A673 (cell line): ENCODE results near the gene GET4.
"Not testable (repeated sequence)": the region's sequence is repeated elsewhere in the genome, so short reads cannot be mapped to it uniquely, and the experiment has no call there.

Experiments
- CTCF ChIP-seq: fragments of 300-800, 200-600 bp; sonication (generic); conservative IDR thresholded peaks from 2 replicates; pipeline ENCODE4 v1.5.1; 2017; ENCODE audit warnings: low read depth, mild to moderate bottlenecking, antibody characterized with exemption, low read length, moderate library complexity, mixed read lengths
- EZH2 ChIP-seq: fragments of 200-600 bp; sonication (generic); IDR thresholded peaks from 2 replicates; pipeline ENCODE4 v1.6.1; 2017; ENCODE audit warnings: borderline replicate concordance, low read depth, mild to moderate bottlenecking, mixed read lengths, antibody characterized with exemption, low read length; ENCODE audit not compliant: poor library complexity, severe bottlenecking

- not testable (repeated sequence) for TF ChIP-seq CTCF, EZH2
These were observed 47.7 kb downstream of the GET4 start for GRCh38 chr7:924042-924441.
